Skeletal muscle tissue (tissue), 4 donors: ENCODE measurements around the gene GTF3C1. TPM values are rescaled to one million over a fixed set of nuclear protein-coding genes. Genes with fewer than 3 reads are reported as not detected.
A peak's percentile ranks its signal among the peaks of the same experiment; 100 is the strongest.
"Not testable (repeated sequence)": the region's sequence is repeated elsewhere in the genome, so short reads cannot be mapped to it uniquely, and the experiment has no call there.

ENCODE experiments used
- H3K27ac ChIP-seq: one replicate; pipeline ENCODE4 v1.7.0; 2013; ENCODE audit warnings: mild to moderate bottlenecking, low read depth, low read length, inconsistent platforms
- H3K27me3 ChIP-seq, 3 donors: one replicate each; pipeline ENCODE4 v1.7.0; 2013; ENCODE audit warnings: low read length in 3 of 3; ENCODE audit not compliant: control insufficient read depth in 3 of 3, insufficient read depth in 3 of 3
- H3K36me3 ChIP-seq, 3 donors: one replicate each; pipeline ENCODE4 v1.7.0; 2013; ENCODE audit warnings: low read length in 3 of 3; ENCODE audit not compliant: control insufficient read depth in 3 of 3, insufficient read depth in 3 of 3
- H3K4me1 ChIP-seq, 3 donors: one replicate each; pipeline ENCODE4 v1.7.0; 2013; ENCODE audit warnings: low read length in 3 of 3, mild to moderate bottlenecking in 3 of 3; ENCODE audit not compliant: control insufficient read depth in 3 of 3, insufficient read depth in 3 of 3
- H3K4me3 ChIP-seq, 3 donors: one replicate each; pipeline ENCODE4 v1.7.0; 2013; ENCODE audit warnings: low read length in 3 of 3
- H3K9ac ChIP-seq, 3 donors: one replicate each; pipeline ENCODE4 v1.7.0; 2013; ENCODE audit warnings: low read length in 3 of 3, mild to moderate bottlenecking in 3 of 3, moderate library complexity in 2 of 3, low read depth in 1 of 3
- H3K9me3 ChIP-seq, 3 donors: one replicate each; pipeline ENCODE4 v1.7.0; 2013; ENCODE audit warnings: low read length in 3 of 3; ENCODE audit not compliant: control insufficient read depth in 3 of 3
- total RNA-seq: library from RNA; depleted of rRNA; stranded (reverse); fragments of >200 nt; gene quantifications from one replicate; pipeline ENCODE4 v1.2.3, GENCODE V29; 2014
- donor health status: Osteomylitis.

The GTF3C1 gene
- total RNA-seq, 1 donor from 2014 or later = 48.0 TPM

DNA sequence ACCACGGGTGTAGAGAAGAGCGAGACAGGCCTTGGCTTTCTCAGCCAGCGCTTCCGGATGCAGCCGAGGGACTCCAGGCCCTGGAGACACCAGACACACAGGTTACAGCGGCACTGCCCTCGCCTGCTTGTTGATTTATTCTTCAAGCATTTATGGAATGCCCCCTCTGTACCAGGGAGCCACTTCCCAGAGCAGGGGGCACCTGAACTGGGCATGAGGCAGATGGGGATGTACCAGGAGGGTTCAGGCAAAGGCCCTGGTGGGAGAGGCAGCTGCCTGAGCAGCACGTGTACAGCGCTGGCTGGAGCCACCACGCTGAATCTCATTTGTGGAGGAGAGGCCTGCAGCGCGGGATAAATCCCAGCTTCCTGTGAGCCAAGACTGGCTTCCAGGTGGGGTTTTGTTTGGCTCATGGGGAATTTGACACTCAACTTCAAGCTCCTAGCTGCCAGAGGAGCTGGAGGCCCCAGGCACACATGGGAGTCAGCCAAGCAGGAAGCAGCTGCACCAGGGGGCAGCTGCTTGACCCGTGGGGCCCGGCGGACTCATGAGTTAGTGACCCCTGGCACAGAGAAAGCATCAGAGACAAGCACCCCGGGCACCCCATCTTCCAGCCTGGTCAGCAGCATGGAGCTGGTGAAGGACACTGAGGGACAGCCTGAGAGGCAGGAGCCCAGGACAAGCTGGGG is 88.1 kb downstream of the GTF3C1 start:
- Histone ChIP-seq H3K9ac (peak overlapping the region in 2 of 3 donors; percentile 57 to 69), H3K4me1 (peaks cover 27 to 41% (median 38%) of the 10 kb centered on the region in 3 donors), H3K27ac (peak overlapping the region; percentile 41), H3K27me3 (no peaks in the 10 kb centered on the region), H3K4me3 (no peak overlapping the region), H3K9me3 (no peaks in the 10 kb centered on the region), H3K36me3 (peaks cover 54 to 62% (median 60%) of the 10 kb centered on the region in 3 donors)

GRCh38 chr16:27460663-27461482 is 88.8 kb downstream of the GTF3C1 start:
- Histone ChIP-seq H3K9me3 (no peaks in the 10 kb centered on the region), H3K4me3 (no peak overlapping the region), H3K9ac (peak overlapping the region in 2 of 3 donors; percentile 57 to 69), H3K36me3 (peaks cover 52 to 54% (median 53%) of the 10 kb centered on the region in 3 donors), H3K27me3 (no peaks in the 10 kb centered on the region), H3K27ac (peak overlapping the region; percentile 41), H3K4me1 (peaks cover 27 to 43% (median 38%) of the 10 kb centered on the region in 3 donors)

DNA sequence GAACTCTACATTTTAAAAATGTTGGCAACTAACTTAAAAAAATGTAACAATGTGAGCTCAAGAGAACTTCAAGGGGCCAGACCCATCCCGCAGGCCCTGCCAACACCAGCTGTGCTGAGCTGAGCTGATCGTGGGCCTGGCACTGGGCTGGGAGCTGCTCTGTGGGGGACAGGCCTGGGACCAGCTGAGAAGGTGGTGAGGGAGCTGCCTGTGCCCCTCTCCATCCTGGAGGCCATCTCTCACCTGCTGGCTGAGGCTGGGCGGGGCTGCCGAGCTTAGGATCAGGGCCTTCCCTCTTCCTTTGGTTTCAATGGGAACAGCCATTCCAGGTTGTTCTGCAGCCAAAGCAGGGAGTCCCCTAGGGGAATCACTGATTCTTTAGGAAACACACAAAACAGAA is 89.5 kb downstream of the GTF3C1 start:
- Histone ChIP-seq H3K4me3 (no peak overlapping the region), H3K36me3 (peaks cover 46 to 48% (median 46%) of the 10 kb centered on the region in 3 donors), H3K27ac (peak overlapping the region; percentile 19), H3K4me1 (peaks cover 27 to 43% (median 38%) of the 10 kb centered on the region in 3 donors), H3K9me3 (no peaks in the 10 kb centered on the region), H3K9ac (peak overlapping the region in 2 of 3 donors; percentile 4 to 69), H3K27me3 (no peaks in the 10 kb centered on the region)

DNA sequence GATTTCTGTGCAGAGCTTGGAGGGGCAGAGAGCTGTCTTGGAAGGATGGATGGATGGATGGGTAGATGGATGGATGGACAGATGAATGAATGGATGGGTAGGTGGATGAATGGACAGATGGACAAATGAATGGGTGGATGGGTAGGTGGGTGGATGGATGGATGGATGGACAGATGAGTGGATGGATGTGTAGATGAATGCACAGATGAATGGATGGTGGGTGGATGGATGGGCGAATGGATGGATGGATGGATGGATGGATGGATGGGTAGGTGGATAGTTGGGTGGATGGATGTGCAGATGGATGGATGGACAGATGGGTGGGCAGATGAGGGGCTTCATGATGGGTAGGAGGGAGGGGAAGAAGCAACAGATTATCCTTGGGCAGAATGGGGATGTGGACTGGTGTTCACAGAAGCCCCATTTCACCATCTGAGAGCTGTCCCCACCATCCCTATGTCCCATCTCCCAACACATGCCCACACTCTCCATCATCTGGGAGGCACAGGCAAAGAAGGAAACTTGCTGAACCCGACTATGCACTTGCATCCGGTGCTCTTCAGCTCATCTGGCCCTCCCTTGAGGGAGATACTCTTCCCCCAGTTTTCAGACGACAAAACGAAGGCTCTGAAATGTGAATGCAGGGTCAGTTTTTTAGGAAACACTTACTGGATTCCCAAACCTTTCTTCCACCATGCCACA is 90.6 kb downstream of the GTF3C1 start:
- Histone ChIP-seq H3K27me3 (no peaks in the 10 kb centered on the region), H3K9ac (peak overlapping the region in 1 of 3 donors; percentile 35), H3K9me3 (no peaks in the 10 kb centered on the region), H3K27ac (no peak overlapping the region), H3K4me1 (peaks cover 27 to 43% (median 38%) of the 10 kb centered on the region in 3 donors), H3K36me3 (peaks cover 35 to 38% (median 37%) of the 10 kb centered on the region in 3 donors), H3K4me3 (no peak overlapping the region)

DNA sequence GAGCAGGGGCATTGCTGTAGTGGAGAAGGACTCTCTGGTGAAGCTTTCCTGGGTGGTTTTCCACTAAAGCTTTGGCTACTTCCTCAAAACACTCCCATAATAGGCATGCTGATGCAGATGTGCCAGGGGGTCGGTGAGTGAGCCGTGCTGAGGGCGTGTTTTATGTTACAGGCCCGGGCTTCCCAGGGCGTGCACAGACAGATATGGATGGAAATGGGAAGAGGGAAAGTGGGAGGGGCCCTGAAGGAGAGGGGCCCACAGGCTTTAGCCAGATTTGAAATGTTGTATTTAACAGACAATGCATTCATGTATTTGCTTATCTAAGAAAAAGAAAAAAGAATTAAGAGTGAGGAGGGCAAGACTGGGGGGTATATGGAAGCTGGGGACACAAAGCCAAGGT is 91.5 kb downstream of the GTF3C1 start:
- no peak overlapping the region for H3K4me3 ChIP-seq
- no peak overlapping the region for H3K9ac ChIP-seq
- peaks cover 27 to 43% (median 38%) of the 10 kb centered on the region in 3 donors for H3K4me1 ChIP-seq
- H3K27ac ChIP-seq = no peak overlapping the region
- H3K9me3 ChIP-seq = no peaks in the 10 kb centered on the region
- H3K36me3 ChIP-seq = peaks cover 27 to 30% (median 29%) of the 10 kb centered on the region in 3 donors
- H3K27me3 ChIP-seq = no peaks in the 10 kb centered on the region

GRCh38 chr16:27457605-27457900 is 92.2 kb downstream of the GTF3C1 start:
- Histone ChIP-seq H3K36me3 (peaks cover 21 to 23% (median 22%) of the 10 kb centered on the region in 3 donors), H3K4me1 (peaks cover 27 to 38% (median 33%) of the 10 kb centered on the region in 3 donors)
- H3K9me3 ChIP-seq, H3K27ac ChIP-seq, H3K9ac ChIP-seq, H3K27me3 ChIP-seq, H3K4me3 ChIP-seq: not testable (repeated sequence)

DNA sequence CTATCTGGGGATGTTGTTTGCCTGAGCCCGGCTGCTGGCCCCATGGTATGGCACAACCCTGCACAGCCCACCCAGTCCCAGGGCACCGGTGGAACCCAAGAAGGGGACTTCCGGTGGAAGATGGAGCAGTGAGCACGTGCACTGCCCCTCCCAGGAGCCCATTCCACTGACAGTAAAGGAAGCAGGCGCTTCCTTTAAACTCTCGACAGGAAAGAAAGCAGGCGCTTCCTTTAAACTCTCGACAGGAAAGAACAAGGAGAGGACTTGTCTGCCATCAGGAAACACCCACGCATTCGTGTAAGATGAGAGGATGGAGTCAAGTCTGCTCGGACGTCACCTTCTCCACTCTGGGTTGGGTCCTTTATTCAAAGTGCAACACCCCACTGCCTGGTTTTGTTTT is 94.0 kb downstream of the GTF3C1 start:
- H3K4me3 ChIP-seq = no peak overlapping the region
- peaks cover 4 to 5% (median 4%) of the 10 kb centered on the region in 3 donors for H3K27me3 ChIP-seq
- H3K27ac ChIP-seq = no peak overlapping the region
- H3K9me3 ChIP-seq = no peaks in the 10 kb centered on the region
- H3K36me3 ChIP-seq = peaks cover 8 to 12% (median 12%) of the 10 kb centered on the region in 3 donors
- peaks cover 9 to 19% (median 15%) of the 10 kb centered on the region in 3 donors for H3K4me1 ChIP-seq
- H3K9ac ChIP-seq = no peak overlapping the region

GRCh38 chr16:27453494-27453825 is 96.3 kb downstream of the GTF3C1 start:
- Histone ChIP-seq H3K27ac (no peak overlapping the region), H3K9me3 (no peaks in the 10 kb centered on the region), H3K27me3 (peaks cover 21 to 24% (median 21%) of the 10 kb centered on the region in 3 donors), H3K4me3 (no peak overlapping the region), H3K9ac (no peak overlapping the region), H3K4me1 (peaks cover 2 to 8% (median 4%) of the 10 kb centered on the region in 3 donors), H3K36me3 (no peaks in the 10 kb centered on the region)

- H3K4me1 ChIP-seq = peaks cover 2 to 8% (median 4%) of the 10 kb centered on the region in 3 donors
Measured at GRCh38 chr16:27452569-27453493, 96.9 kb downstream of the GTF3C1 start.

More at GRCh38 chr16:27452569-27453493, 96.9 kb downstream of the GTF3C1 start:
- no peak overlapping the region for H3K9ac ChIP-seq
- H3K9me3 ChIP-seq = peaks cover 0 to under 1% (median 0%) of the 10 kb centered on the region in 3 donors
- no peak overlapping the region for H3K27ac ChIP-seq
- H3K4me3 ChIP-seq = no peak overlapping the region
- H3K36me3 ChIP-seq = no peaks in the 10 kb centered on the region
- H3K27me3 ChIP-seq = peaks cover 23 to 27% (median 24%) of the 10 kb centered on the region in 3 donors
